ENCODE results near the gene CIROP. TPM values are rescaled to one million over a fixed set of nuclear protein-coding genes. Genes with fewer than 3 reads are reported as not detected.

Gene CIROP, protein sequence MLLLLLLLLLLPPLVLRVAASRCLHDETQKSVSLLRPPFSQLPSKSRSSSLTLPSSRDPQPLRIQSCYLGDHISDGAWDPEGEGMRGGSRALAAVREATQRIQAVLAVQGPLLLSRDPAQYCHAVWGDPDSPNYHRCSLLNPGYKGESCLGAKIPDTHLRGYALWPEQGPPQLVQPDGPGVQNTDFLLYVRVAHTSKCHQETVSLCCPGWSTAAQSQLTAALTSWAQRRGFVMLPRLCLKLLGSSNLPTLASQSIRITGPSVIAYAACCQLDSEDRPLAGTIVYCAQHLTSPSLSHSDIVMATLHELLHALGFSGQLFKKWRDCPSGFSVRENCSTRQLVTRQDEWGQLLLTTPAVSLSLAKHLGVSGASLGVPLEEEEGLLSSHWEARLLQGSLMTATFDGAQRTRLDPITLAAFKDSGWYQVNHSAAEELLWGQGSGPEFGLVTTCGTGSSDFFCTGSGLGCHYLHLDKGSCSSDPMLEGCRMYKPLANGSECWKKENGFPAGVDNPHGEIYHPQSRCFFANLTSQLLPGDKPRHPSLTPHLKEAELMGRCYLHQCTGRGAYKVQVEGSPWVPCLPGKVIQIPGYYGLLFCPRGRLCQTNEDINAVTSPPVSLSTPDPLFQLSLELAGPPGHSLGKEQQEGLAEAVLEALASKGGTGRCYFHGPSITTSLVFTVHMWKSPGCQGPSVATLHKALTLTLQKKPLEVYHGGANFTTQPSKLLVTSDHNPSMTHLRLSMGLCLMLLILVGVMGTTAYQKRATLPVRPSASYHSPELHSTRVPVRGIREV
- not detected for total RNA-seq

GRCh38 chr14:23104591-23105347 is at the start of gene CIROP:
TSS of gene CIROP (minus strand) at chr14:23104989. CDS start at chr14:23104920, 69 bp downstream.
- POLR2A ChIA-PET, result no interaction called here
- no peak for ATAC-seq

GRCh38 chr14:23153851-23154796 is 49.3 kb upstream of the CIROP start:
- ATAC-seq (no peak), DNase-seq (no peak)
- Mint-ChIP-seq H3K4me1 (ENCODE audit: low read depth) (peaks cover 7% of the 10 kb centered on the region), H3K27me3 (ENCODE audit: low read depth) (no peaks in the 10 kb centered on the region), H3K4me3 (no peak overlapping the region), H3K27ac (no peak overlapping the region), H3K36me3 (ENCODE audit: low read depth) (no peaks in the 10 kb centered on the region), H3K9me3 (ENCODE audit: insufficient read depth) (no peaks in the 10 kb centered on the region)
- ChIA-PET CTCF (interaction anchor here (1.7 kb wide), 1 partner anchor 33 kb away, joined by 6 read pairs; no protein-coding TSS in a partner anchor), POLR2A (interaction anchor here (0.6 kb wide), 1 partner anchor 12 kb away, joined by 3 read pairs; no protein-coding TSS in a partner anchor)

More at GRCh38 chr14:23104591-23105347, at the start of gene CIROP:
- Mint-ChIP-seq H3K9me3 (ENCODE audit: insufficient read depth) (no peaks in the 10 kb centered on the region), H3K36me3 (ENCODE audit: low read depth) (no peaks in the 10 kb centered on the region), H3K27ac (no peak within 1 kb of the TSS), H3K4me3 (no peak within 1 kb of the TSS), H3K27me3 (ENCODE audit: low read depth) (no peaks in the 10 kb centered on the region), H3K4me1 (ENCODE audit: low read depth) (no peaks in the 10 kb centered on the region)
- CTCF ChIA-PET, result interaction anchor here (1.8 to 3.3 kb wide), 2 partner anchors 16 to 27 kb away, joined by 6 to 16 read pairs; no protein-coding TSS in a partner anchor
- DNase-seq, result no peak

- Mint-ChIP-seq H3K27ac (peak overlapping the region; percentile 22), H3K36me3 (ENCODE audit: low read depth) (no peaks in the 10 kb centered on the region), H3K27me3 (ENCODE audit: low read depth) (no peaks in the 10 kb centered on the region), H3K4me1 (ENCODE audit: low read depth) (peaks cover 7% of the 10 kb centered on the region), H3K4me3 (no peak overlapping the region), H3K9me3 (ENCODE audit: insufficient read depth) (no peaks in the 10 kb centered on the region)
- DNase-seq (no peak), ATAC-seq (no peak)
- ChIA-PET CTCF (interaction anchor here (1.3 kb wide), 1 partner anchor 31 kb away, joined by 3 read pairs; no protein-coding TSS in a partner anchor), POLR2A (no interaction called here)
These were observed 46.6 kb upstream of the CIROP start for GRCh38 chr14:23151342-23151741.

DNA sequence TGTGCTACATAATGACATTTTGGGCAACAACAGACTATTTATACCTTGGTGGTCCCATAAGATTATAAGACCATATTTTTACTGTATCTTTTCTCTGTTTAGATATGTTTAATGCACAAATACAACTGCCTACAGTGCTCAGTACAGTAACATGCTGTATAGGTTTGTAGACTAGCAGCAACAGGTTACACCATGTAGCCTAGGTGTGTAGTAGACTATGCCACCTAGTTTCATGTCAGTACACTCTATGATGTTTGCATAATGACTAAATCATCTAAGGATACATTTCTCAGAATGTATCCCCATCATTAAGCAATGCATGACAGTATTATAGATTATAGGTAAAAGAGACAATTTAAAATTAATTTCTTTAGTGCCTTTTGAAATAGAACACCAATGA is 45.0 kb upstream of the CIROP start:
- POLR2A ChIA-PET, result no interaction called here
- no peak overlapping the region for H3K4me3 Mint-ChIP-seq

DNA sequence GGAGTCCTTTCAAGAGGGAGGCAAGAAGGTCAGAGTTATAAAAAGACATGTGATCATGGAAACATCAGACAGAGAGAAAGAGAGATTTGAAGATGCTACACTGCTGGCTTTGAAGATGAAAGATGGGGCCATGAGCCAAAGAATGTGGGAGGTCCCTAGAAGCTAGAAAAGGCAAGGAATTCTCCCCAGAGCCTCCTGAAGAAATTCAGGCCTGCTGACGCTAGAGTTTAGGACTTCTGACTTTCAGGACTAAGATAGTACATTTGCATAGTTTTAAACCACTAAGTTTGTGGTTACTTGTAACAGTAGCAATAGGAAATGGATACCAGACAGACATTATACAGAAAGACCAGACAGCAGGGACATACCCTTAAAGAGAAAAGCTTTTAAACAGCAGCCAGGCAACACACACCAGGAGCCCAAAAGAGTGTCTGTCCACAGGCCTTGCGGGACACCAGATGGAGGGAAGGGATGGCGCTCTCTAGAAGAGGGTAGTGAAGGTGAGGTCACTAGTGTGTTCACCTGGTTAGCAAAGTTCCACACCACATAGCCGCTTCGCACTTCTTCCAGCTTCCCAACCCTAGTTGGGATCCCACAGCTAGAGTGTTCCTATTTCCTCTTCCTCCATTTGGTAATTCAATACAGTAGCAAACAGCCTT is 43.9 kb upstream of the CIROP start:
- CTCF ChIA-PET, result interaction anchor here (1.6 kb wide), 1 partner anchor 38 kb away, joined by 4 read pairs; no protein-coding TSS in a partner anchor
- peaks cover 2% of the 10 kb centered on the region for H3K27me3 Mint-ChIP-seq (ENCODE audit: low read depth)
- no peaks in the 10 kb centered on the region for H3K36me3 Mint-ChIP-seq (ENCODE audit: low read depth)
- H3K4me1 Mint-ChIP-seq (ENCODE audit: low read depth), result no peaks in the 10 kb centered on the region
- POLR2A ChIA-PET, result no interaction called here
- ATAC-seq (no peak), DNase-seq (no peak)
- no peaks in the 10 kb centered on the region for H3K9me3 Mint-ChIP-seq (ENCODE audit: insufficient read depth)
- no peak overlapping the region for H3K27ac Mint-ChIP-seq
- H3K4me3 Mint-ChIP-seq, result no peak overlapping the region

More for the DNA sequence above, 45.0 kb upstream of the CIROP start:
- DNase-seq (no peak), ATAC-seq (no peak)
- Mint-ChIP-seq H3K27me3 (ENCODE audit: low read depth) (peaks cover 2% of the 10 kb centered on the region), H3K4me1 (ENCODE audit: low read depth) (peaks cover 3% of the 10 kb centered on the region), H3K27ac (no peak overlapping the region), H3K36me3 (ENCODE audit: low read depth) (no peaks in the 10 kb centered on the region), H3K9me3 (ENCODE audit: insufficient read depth) (no peaks in the 10 kb centered on the region)
- CTCF ChIA-PET, result interaction anchor here (1.1 to 1.6 kb wide), 2 partner anchors 29 to 37 kb away, joined by 4 to 6 read pairs; no protein-coding TSS in a partner anchor

- ChIA-PET CTCF (no interaction called here), POLR2A (no interaction called here)
- Mint-ChIP-seq H3K9me3 (ENCODE audit: insufficient read depth) (no peaks in the 10 kb centered on the region), H3K4me1 (ENCODE audit: low read depth) (no peaks in the 10 kb centered on the region), H3K4me3 (no peak overlapping the region), H3K27me3 (ENCODE audit: low read depth) (peaks cover 2% of the 10 kb centered on the region), H3K27ac (no peak overlapping the region), H3K36me3 (ENCODE audit: low read depth) (no peaks in the 10 kb centered on the region)
- no peak for ATAC-seq
- no peak for DNase-seq
These were observed 42.9 kb upstream of the CIROP start for GRCh38 chr14:23147676-23148075.

- H3K9me3 Mint-ChIP-seq (ENCODE audit: insufficient read depth), result no peaks in the 10 kb centered on the region
- ChIA-PET CTCF (no interaction called here), POLR2A (no interaction called here)
- ATAC-seq (no peak), DNase-seq (no peak)
- H3K27ac Mint-ChIP-seq, result no peak overlapping the region
- no peaks in the 10 kb centered on the region for H3K4me1 Mint-ChIP-seq (ENCODE audit: low read depth)
- peaks cover 2% of the 10 kb centered on the region for H3K27me3 Mint-ChIP-seq (ENCODE audit: low read depth)
- H3K36me3 Mint-ChIP-seq (ENCODE audit: low read depth), result no peaks in the 10 kb centered on the region
- no peak overlapping the region for H3K4me3 Mint-ChIP-seq
These were observed 42.2 kb upstream of the CIROP start for GRCh38 chr14:23146980-23147379.

DNA sequence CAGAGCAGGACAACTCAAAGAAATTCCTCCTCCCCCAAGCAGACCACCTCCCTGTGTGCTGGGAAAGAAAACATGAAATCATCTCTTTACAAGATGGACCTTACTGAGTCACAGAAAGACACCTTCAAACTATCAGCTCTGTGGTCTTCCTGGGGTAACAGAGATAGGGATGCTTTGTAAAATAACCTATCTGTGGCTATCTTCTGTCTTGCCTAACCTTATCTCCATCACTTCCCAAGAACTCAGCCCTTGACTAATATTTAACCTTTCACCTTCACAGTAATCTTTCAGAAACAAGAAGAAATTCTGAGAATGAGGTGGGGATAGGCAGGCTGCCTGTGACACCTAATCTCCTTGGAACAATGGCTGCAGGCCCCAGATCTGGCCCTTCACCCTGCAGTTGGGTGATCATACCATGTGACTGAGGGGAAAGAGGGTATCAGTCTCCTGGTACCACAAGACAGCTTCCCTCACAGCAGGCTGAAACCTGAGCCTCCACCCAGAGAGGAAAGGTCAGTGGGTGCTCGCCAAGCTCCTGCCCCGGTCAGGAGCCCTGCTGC is 41.6 kb upstream of the CIROP start:
- ATAC-seq, result no peak
- DNase-seq, result no peak
- POLR2A ChIA-PET, result no interaction called here
- Mint-ChIP-seq H3K36me3 (ENCODE audit: low read depth) (no peaks in the 10 kb centered on the region), H3K9me3 (ENCODE audit: insufficient read depth) (no peaks in the 10 kb centered on the region), H3K27ac (no peak overlapping the region), H3K27me3 (ENCODE audit: low read depth) (peaks cover 3% of the 10 kb centered on the region), H3K4me3 (no peak overlapping the region), H3K4me1 (ENCODE audit: low read depth) (no peaks in the 10 kb centered on the region)
- CTCF ChIA-PET, result no interaction called here

- no peaks in the 10 kb centered on the region for H3K4me1 Mint-ChIP-seq (ENCODE audit: low read depth)
- CTCF ChIA-PET, result no interaction called here
- no peaks in the 10 kb centered on the region for H3K9me3 Mint-ChIP-seq (ENCODE audit: insufficient read depth)
- no peaks in the 10 kb centered on the region for H3K36me3 Mint-ChIP-seq (ENCODE audit: low read depth)
- ATAC-seq (no peak), DNase-seq (no peak)
- POLR2A ChIA-PET, result no interaction called here
- peaks cover 3% of the 10 kb centered on the region for H3K27me3 Mint-ChIP-seq (ENCODE audit: low read depth)
- H3K4me3 Mint-ChIP-seq, result no peak overlapping the region
- no peak overlapping the region for H3K27ac Mint-ChIP-seq
These were observed 41.1 kb upstream of the CIROP start for GRCh38 chr14:23145794-23146350.

DNA sequence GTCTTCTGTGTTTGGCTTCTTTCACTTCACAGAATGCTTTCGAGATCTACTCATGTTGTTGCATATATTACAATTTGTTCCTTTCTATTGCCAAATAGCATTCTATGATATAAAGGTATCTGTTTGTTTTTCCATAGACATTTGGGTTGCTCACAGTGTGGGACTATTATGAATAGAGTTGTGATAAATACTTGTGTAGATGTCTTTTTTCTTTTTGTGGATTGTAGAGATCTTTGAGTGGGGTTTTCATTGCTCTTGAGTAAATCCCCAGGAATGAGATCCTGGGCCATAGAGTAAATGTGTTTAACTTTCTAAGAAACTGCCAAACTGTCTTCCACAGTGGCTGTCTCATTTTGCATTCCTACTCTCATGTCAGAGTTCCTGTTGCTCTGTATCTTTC is 39.1 kb upstream of the CIROP start:
- DNase-seq (no peak), ATAC-seq (no peak)
- Mint-ChIP-seq H3K4me1 (ENCODE audit: low read depth) (no peaks in the 10 kb centered on the region), H3K4me3 (no peak overlapping the region), H3K27me3 (ENCODE audit: low read depth) (peaks cover 3% of the 10 kb centered on the region), H3K9me3 (ENCODE audit: insufficient read depth) (no peaks in the 10 kb centered on the region), H3K36me3 (ENCODE audit: low read depth) (no peaks in the 10 kb centered on the region), H3K27ac (no peak overlapping the region)
- ChIA-PET CTCF (interaction anchor here (6.2 kb wide), 1 partner anchor 23 kb away, joined by 28 read pairs; no protein-coding TSS in a partner anchor), POLR2A (no interaction called here)
